Measurements from ENCODE around the gene MYF6.

Gene MYF6

DNA sequence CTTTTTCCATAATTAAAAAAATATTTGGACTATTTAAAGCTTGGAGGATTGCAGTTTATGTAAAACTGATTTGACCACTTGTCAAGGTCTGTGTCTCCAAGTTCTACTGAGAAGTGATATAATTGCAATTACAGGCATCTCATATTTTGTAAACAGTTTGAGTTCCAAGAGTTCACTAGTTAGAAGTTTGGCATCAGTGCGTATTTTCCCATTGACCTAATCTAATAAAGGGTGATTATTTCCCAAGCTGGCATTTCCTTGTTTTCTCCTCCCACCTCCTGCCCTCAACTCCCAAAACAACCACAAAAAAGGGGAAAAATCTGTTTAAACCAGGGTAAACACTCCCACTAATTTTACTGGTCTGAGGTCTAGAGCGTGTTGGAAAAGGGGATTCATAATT is 3.0 kb upstream of the MYF6 start:
- DNase-seq: no peak

DNA sequence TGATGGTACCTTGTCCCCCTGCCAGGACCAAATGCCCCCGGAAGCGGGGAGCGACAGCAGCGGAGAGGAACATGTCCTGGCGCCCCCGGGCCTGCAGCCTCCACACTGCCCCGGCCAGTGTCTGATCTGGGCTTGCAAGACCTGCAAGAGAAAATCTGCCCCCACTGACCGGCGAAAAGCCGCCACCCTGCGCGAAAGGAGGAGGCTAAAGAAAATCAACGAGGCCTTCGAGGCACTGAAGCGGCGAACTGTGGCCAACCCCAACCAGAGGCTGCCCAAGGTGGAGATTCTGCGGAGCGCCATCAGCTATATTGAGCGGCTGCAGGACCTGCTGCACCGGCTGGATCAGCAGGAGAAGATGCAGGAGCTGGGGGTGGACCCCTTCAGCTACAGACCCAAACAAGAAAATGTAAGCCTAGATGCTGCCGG is 410 bp downstream of the MYF6 start:
- no peak for DNase-seq

DNA sequence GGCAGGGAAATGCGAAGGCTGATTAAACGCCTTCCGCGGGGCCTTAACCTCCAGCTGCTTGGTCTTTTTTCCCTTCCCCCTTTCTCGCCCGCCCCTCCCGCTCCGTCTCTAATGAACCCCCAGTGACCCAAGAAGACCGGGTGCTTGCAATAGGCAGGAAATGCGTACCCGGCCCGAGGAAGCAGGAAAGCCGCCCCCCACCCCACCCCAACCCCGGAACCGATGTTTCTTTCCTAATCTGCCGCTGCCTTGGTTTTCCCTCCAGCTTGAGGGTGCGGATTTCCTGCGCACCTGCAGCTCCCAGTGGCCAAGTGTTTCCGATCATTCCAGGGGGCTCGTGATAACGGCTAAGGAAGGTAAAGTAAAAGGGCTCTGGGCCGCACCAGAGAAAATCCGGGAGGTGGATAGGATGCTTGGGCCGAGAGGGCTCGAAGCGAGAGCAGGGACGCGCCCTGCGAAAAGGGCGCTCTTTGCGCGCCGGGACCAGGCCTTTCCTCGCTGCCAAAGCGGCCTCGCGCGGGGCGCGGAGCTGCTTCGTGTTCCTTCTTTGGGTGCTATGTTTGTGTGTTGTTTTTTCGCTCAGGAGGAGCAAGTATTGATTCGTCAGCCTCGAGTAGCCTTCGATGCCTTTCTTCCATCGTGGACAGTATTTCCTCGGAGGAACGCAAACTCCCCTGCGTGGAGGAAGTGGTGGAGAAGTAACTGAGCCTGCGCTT is 983 bp downstream of the MYF6 start:
- DNase-seq: peak; percentile 68

DNA sequence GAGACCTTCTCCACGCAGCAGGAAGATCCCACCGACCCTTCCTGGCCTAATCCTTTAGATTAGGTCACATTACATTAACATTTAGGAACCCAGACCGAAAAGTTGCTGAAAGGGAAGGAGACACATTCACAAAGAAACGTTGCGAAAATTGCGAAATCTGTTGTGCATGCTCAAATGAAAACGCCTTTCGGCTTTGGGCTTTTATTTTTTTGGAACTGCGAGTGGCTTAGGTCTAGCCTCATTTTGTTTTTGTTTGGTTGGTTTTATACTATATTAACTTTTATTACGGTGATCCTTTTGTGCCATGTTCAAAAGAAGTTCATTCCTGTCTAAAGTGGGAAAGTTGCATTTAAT is 1.5 kb downstream of the MYF6 start:
- no peak for DNase-seq

DNA sequence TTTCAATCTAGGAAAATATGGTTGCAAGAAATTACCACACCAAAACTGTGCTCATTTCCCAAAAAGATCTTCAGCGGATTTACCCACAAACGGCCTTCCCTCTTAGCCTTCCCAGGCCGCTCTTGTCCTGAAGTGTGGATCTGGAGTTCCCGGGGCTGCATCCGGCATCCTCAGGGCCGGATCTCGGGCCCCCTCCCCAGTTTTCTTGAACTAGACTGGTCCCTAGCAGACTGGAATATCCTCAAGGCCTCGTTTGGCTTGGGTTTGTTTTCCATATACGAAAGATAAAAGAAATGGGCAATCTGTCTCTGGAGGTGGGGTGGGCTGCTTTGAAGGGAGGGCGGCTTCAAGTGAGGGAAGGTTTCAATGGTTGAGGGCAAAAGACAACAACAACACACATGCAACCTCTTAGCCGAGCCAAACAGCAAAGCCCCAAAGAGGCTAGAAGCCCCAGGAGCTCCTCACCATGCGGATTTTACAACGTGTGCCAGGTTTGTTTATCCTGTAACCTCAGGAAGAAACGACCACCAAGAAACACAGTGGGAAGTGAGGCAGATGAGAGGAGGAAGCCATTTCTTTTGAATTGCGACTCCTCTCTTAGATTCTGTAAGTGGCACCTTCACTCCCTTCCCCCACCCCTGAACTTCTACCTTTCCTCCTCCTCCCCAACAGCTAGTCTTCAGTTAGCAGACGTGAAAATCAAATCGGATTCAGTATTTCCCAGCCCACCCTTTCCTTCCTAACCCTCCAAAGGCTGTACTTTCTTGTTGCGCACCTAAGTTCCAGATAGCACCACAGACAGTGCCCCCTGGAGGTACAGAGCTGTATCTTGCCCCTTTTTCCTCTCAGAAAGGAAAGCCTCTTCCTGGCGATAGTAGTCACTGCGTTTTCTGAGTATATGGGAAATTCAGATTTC is 2.6 kb downstream of the MYF6 start:
- DNase-seq: peak; percentile 32

DNA sequence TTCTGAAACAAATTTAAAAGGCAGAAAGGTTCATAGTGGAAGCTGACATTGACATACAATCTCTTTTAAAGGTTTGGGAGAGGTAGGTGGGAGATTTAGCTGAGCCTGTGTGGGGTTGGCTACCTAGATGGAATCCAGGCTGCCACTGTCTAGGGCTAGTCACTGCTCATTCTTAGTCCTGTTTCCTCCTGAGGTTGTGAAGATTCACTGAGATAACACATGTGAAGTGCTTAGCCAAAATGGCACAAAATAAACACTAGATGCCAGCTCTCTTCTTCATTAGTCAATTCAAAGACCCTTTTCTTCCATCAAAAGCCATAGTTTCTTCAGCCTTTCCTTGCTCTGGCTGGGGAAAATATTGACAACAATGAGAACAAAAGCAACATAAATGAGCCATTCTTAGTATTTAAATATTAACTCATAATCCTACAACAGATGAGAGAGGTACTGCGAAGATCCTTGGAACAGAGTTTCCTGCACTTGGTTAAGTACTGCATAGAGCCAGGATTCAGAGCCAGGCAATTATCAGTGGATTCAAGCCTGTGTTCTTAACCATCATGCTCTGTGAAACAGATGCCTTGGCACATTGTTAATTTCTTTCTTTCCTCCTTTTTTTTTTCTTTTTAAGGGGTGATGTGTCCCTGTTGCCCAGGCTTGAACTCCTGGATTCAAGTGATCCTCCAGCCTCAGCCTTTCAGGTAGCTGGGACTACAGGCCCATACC is 3.5 kb downstream of the MYF6 start:
- no peak for DNase-seq

DNA sequence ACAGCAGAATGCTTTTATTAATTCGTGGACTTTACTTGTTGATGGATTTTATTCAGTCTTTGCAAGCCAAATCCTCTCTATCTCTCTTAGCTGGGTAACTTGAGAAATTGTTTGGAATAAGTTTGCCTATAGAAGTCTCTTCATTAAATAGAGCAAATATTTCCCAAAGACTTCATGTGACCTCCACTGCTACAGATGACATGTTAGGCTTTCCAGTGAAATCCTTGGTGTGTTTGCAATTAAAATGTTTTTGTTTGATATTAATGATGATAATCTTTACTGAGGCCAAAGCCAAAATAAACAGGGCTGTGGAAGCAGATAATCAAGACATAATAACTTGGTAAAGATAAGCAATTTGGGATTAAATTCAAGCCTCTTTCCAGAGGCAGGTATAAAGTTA is 4.4 kb downstream of the MYF6 start:
- no peak for DNase-seq

DNA sequence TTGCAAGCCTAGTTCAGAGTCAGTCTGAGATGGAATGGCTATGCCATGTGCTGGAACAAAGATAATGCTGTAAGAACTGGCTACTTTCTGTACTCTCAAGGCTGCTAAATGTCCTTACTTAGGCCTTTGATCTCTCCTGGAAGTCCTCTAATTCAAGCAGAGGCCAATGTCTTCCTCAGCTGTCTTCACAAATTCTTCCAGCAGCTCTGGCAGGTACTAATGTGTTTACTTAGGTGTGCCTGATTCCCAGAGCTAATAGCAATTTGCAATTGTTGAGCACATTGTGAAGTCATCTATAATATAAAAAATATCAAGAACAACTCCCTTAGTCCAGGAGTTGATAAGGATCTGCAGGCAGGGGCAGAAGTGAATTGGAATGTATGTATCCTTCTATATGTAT is 5.4 kb downstream of the MYF6 start:
- DNase-seq: no peak

DNA sequence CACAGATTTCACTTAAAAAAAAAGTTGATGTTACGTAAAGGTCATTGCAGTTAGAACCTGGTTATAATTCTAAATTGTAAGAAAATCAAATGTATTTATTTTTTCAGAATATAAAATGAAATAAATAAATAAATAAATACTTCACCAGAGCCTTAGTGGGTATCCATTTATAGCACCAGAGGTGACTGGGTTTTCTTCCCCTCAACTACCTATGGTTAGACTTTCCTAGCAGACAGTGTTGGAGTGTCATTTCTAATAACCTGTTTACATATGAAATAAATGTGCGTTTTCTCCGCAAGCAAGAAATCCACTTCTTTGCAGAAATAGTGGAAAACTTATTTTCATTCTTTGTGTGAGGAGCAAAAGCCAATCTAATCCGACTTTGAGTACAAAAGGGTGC is 6.0 kb downstream of the MYF6 start:
- DNase-seq: no peak

DNA sequence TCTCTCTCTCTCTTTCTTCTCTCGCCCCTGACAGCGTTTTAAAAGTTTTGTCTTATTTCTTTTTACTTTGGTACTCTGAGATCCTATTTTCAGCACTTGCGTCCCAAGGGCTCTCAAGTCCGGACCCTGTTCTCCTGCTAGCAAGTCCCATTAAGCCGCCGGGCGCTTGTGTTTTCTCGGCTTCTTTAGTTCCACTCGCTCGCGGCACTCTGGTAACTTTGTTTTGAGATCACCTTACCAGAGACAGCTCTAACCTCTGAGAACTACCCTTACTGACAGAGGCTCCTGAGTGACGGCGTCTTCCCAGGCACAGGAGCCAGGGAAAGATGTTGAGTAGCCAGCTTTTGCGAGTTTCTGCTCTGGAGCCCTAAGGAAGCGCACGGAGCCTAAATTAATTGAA is 6.6 kb downstream of the MYF6 start:
- peak; percentile 39 for DNase-seq

DNA sequence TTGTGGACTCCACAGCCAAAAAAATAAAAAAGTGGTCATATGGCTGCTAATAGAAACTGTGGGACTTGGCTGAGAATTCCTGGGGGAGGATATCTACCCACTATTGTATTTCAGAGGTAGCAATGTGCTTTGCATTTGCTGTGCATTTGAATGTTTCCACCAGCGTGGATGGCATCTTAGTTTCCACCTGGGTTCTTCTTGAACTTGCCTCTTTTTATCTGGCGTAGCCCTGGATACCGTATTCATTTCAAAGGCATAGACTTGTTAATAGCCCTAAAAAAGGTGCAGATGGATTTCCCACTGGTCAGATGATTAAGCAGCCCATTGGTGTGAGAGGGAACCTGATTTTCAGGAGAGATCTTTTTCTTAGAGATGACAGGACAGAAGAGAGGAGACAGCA is 7.4 kb downstream of the MYF6 start:
- peak; percentile 5 for DNase-seq

DNA sequence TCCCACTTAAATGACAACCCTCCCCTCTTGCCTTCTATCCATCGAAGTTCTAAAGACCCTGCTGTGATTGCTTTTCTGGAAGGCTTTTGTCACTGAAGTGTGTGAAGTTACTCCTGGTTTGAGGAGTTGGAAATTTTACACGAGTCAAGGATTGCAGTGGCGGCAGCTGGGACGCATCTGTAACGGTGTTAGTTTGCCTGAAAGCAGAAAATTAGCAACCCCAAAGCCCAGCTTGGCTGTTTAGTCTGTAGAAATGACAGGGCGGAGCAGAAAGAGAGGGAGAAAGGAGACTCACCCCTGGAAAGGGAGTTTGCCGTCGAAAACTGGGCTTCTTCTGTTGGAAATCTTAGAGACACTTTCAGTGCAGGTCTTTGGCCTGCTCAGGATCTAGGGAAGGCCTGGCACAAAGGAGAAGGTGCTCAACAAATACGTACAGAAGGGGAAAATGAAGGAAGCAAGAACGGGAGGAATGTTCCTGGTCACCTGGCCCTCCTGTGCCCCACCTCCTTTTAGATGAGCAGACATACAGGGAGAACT is 8.3 kb downstream of the MYF6 start:
- DNase-seq: peak; percentile 12

DNA sequence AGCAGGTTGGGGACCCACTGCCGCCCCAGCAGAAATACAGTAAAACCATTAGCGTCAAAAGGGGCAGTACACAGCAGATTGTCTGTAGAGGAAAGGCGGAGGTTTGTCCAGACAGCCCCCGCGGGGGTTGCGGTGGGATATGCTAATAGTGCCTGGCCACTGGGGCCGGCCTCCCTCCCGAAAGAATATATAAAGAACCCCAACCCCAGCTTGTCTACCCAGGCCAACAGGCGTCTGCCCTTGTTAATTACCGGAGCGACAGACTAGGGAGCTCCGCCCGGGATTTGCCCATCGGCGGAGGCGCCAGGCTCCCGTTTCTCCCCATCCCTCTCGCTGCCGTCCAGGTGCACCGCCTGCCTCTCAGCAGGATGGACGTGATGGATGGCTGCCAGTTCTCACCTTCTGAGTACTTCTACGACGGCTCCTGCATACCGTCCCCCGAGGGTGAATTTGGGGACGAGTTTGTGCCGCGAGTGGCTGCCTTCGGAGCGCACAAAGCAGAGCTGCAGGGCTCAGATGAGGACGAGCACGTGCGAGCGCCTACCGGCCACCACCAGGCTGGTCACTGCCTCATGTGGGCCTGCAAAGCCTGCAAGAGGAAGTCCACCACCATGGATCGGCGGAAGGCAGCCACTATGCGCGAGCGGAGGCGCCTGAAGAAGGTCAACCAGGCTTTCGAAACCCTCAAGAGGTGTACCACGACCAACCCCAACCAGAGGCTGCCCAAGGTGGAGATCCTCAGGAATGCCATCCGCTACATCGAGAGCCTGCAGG is 9.4 kb downstream of the MYF6 start, which contains the start of gene MYF5:
MYF5 (plus strand) TSS at position 217 of the 774 bp plus-strand sequence; CDS start at position 369, 152 bp downstream.
- DNase-seq: peak; percentile 15

DNA sequence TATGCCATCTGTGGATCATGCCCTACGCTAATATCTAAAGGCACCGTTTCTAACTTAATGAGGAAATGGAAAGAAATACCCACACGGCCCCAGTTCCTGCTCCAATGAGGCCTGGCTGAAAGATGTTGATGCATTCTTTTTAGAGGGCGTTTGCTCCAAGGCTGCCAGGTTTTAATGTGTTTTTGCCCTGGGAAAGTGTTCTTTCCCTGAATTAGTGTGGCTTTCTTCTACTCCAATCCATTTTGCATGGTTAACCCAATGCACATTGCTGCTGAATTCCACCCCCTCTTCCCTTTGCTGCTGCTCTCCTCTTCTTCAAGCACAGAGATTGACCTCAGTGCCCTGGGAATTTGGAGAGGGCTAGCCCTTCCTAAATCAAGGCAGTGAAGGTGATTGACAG is 10.4 kb downstream of the MYF6 start:
- no peak for DNase-seq

DNA sequence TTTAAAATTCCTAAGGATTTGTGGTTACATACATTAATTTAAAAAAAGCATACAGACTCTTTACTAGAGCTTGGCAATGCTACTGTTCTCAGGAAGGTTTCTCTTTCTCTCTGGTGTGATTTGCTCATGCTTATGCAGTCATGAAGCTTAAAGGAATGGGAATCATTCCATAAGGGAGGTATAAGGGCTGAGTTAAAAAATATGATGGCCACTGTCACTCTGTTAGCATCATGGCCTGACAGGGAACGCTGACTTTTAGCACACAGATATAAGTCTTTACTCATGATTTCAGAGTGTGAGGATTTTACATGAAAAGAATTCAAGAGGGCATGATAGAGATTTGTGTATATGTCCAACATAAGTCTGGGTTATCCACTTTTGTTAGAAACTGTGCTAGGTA is 13.1 kb downstream of the MYF6 start:
- DNase-seq: no peak

DNA sequence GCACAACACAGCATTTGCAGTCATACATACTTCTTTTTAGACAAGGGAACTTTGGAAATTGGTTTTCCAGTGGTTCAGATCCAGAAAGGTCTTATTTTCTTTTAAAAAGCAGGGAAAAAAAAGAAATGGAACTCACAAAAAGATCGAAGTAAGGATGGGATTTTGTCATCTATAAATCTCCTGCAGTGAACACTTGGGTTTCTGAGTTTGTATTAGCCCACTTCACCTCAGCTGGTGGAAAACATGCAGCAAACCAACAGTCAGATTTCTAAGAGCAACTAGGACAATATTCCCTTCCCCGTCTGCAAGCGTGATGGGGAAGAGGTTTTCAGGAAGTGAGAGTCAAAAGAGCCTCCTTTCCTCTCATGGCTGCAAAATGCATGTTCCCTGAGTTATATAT is 13.9 kb downstream of the MYF6 start:
- DNase-seq: no peak

DNA sequence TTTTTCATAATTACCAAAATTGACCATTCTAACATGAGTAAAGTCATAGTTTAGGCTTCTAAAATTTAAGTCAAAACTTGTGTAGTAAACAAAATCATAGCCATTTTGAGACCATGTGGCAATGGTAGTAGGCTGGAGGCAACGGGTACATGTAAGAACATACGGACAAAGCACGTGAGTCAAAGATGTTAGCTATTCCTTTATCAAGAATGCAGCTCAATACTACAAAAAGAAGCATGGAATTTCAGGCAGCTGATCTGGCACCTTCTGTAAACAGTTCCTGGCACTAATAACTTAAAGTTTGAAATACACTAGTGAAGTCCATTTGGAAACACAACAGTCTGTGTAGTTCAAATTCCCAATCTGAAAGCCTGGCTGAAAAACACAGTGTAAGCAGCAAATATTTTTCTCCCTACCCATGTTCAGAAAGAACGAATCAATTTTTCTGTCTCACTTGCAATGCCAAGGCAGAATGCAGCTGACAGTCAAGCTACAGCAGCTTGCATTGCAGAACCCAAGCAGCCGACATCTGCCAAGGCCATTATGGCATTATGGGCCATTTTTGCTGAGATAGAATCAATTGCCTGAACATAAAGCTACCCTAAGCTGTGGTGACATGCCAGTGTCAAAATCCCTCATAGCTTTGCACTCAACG is 38.5 kb downstream of the MYF6 start:
- DNase-seq: no peak

DNA sequence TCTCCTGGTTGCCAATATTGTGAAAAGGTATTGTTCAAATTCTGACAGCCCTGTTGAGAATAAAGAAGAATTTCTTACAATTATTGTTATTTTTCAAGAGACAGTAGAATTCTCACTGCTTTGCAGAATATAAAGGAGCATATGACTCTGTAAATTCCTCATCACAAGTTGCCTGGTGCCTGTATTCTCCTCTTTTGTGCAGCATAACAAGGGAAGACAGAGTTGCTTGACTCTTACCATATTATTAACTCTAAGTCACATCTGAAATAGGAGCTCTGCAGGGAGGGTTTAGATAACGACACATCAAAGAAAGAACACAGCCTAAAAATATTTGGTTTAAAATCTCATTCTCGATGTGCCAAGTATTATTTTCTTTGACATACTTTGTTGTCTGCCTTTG is 40.4 kb downstream of the MYF6 start:
- no peak for DNase-seq

DNA sequence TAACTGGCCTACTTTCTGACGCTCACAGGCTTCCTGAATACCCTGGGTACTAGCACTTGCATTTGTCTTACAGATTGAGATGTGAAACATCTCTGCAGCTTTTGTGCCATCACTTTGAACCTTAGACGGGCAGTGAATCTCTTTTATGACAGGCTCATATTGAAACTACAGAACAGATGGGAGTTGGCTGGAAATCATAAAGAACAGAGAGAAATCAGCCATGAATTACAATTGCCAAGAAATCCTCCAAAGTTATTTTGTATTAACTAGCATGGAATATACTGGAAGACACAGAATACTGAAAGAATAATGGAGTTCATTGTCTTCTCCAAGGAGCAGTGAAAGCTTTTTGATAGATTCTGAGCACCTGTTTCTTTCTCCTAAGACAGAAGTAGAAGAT is 42.0 kb downstream of the MYF6 start:
- DNase-seq: no peak

DNA sequence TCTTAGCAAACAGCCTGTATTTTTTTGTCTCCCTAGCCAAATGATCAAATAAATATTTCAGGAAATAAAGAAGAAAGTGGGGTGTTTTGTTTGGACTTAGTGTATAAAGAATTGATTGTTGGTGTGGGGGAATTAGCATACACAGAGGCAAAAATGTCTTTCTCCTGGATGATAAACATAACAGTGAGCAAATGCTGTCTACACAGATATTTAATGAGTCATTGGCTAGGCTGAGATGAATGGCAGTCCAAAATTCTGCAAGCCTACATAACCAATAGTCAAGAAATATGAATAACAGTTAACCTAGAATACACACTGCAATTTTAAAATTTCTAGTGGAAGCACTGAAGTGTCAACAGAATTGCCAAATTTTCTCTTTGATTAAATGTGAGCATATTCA is 45.0 kb downstream of the MYF6 start:
- DNase-seq: no peak

DNA sequence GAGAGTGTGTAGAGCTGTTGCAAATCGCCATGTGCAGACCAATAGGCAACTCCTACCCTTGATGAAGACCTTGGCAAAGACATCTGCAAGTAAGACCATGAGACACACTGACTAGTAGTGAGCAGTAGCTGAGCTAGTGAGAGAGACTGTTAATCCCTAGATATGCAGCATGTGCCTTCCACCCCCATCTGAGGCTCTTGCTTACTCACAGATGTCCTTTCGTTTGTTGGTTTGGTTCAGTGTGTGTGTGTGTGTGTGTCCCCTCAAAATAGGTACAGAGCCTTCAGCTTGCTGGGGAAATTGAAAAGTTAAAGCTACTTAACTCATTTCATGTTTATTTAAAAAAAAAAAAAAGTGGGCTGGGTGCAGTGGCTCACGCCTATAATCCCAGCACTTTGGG is 46.8 kb downstream of the MYF6 start:
- DNase-seq: no peak

DNA sequence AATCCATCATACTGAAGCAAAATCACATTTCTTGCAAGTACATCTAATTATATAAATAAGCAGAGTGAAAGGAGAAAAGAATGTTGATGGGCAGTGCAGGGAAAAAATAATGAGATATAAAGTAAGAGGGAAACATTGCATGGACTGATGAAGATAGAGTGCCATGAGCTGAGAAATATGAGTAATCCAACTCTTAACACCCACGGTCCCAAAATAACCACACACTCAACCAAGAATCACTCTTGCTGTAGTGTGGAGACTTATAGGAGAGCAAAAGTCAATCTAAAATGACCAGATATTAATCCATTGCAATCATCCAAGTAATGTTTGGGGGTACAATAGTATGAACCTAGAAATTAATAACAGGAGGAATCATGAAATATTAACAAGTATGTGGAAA is 49.4 kb downstream of the MYF6 start:
- no peak for DNase-seq

Data from right kidney (tissue), 1 donor.